Measurements from ENCODE around the gene DIO2. TPM values are rescaled to one million over a fixed set of nuclear protein-coding genes. Genes with fewer than 3 reads are reported as not detected.

DIO2 gene
- total RNA-seq, 1 donor from 2014 or later: 1.5 TPM

GRCh38 chr14:80231702-80232101 is 20.4 kb upstream of the DIO2 start:
- Mint-ChIP-seq H3K36me3 (ENCODE audit: unreplicated experiment) (no peaks in the 10 kb centered on the region), H3K27ac (ENCODE audit: unreplicated experiment) (no peak overlapping the region), H3K4me1 (ENCODE audit: low read depth, unreplicated experiment) (no peaks in the 10 kb centered on the region), H3K27me3 (ENCODE audit: unreplicated experiment) (no peaks in the 10 kb centered on the region), H3K4me3 (ENCODE audit: unreplicated experiment) (no peak overlapping the region), H3K9me3 (ENCODE audit: unreplicated experiment) (no peaks in the 10 kb centered on the region)
- DNase-seq: no peak
- no peak for TF ChIP-seq CTCF (IDR thresholded peaks at IDR 0.05; ENCODE audit: partially characterized antibody, unreplicated experiment)

- no peaks in the 10 kb centered on the region for H3K9me3 Mint-ChIP-seq (ENCODE audit: unreplicated experiment)
- no peaks in the 10 kb centered on the region for H3K4me1 Mint-ChIP-seq (ENCODE audit: low read depth, unreplicated experiment)
- no peaks in the 10 kb centered on the region for H3K36me3 Mint-ChIP-seq (ENCODE audit: unreplicated experiment)
- H3K27me3 Mint-ChIP-seq (ENCODE audit: unreplicated experiment): no peaks in the 10 kb centered on the region
- H3K27ac Mint-ChIP-seq (ENCODE audit: unreplicated experiment): no peak overlapping the region
- no peak overlapping the region for H3K4me3 Mint-ChIP-seq (ENCODE audit: unreplicated experiment)
- TF ChIP-seq CTCF (IDR thresholded peaks at IDR 0.05; ENCODE audit: partially characterized antibody, unreplicated experiment): no peak
- no peak for DNase-seq
Measured at GRCh38 chr14:80223696-80224465, 12.6 kb upstream of the DIO2 start.

GRCh38 chr14:80216818-80217217 is 5.5 kb upstream of the DIO2 start:
- no peak overlapping the region for H3K4me3 Mint-ChIP-seq (ENCODE audit: unreplicated experiment)
- TF ChIP-seq CTCF (IDR thresholded peaks at IDR 0.05; ENCODE audit: partially characterized antibody, unreplicated experiment): no peak
- H3K27me3 Mint-ChIP-seq (ENCODE audit: unreplicated experiment): peaks cover 3% of the 10 kb centered on the region
- DNase-seq: no peak
- peaks cover 1% of the 10 kb centered on the region for H3K9me3 Mint-ChIP-seq (ENCODE audit: unreplicated experiment)
- H3K4me1 Mint-ChIP-seq (ENCODE audit: low read depth, unreplicated experiment): peaks cover 6% of the 10 kb centered on the region
- H3K27ac Mint-ChIP-seq (ENCODE audit: unreplicated experiment): no peak overlapping the region
- H3K36me3 Mint-ChIP-seq (ENCODE audit: unreplicated experiment): no peaks in the 10 kb centered on the region

- Mint-ChIP-seq H3K4me1 (ENCODE audit: low read depth, unreplicated experiment) (peaks cover 7% of the 10 kb centered on the region), H3K4me3 (ENCODE audit: unreplicated experiment) (no peak overlapping the region), H3K27ac (ENCODE audit: unreplicated experiment) (no peak overlapping the region), H3K9me3 (ENCODE audit: unreplicated experiment) (peaks cover 1% of the 10 kb centered on the region), H3K36me3 (ENCODE audit: unreplicated experiment) (no peaks in the 10 kb centered on the region), H3K27me3 (ENCODE audit: unreplicated experiment) (peaks cover 3% of the 10 kb centered on the region)
- no peak for TF ChIP-seq CTCF (IDR thresholded peaks at IDR 0.05; ENCODE audit: partially characterized antibody, unreplicated experiment)
- DNase-seq: no peak
Measured at GRCh38 chr14:80215756-80216581, 4.7 kb upstream of the DIO2 start.

- H3K27ac Mint-ChIP-seq (ENCODE audit: unreplicated experiment): no peak overlapping the region
- H3K4me1 Mint-ChIP-seq (ENCODE audit: low read depth, unreplicated experiment): peaks cover 7% of the 10 kb centered on the region
- H3K9me3 Mint-ChIP-seq (ENCODE audit: unreplicated experiment): peaks cover 1% of the 10 kb centered on the region
- no peak for TF ChIP-seq CTCF (IDR thresholded peaks at IDR 0.05; ENCODE audit: partially characterized antibody, unreplicated experiment)
- H3K36me3 Mint-ChIP-seq (ENCODE audit: unreplicated experiment): no peaks in the 10 kb centered on the region
- no peak for DNase-seq
- H3K4me3 Mint-ChIP-seq (ENCODE audit: unreplicated experiment): no peak overlapping the region
- peaks cover 3% of the 10 kb centered on the region for H3K27me3 Mint-ChIP-seq (ENCODE audit: unreplicated experiment)
Measured at GRCh38 chr14:80215081-80215480, 3.8 kb upstream of the DIO2 start.
